ENCODE data around the gene ANGPTL2.

ANGPTL2 gene

GRCh38 chr9:127056446-127056845, 66.0 kb downstream of the ANGPTL2 start:
- H3K9ac ChIP-seq (ENCODE audit: low read length): no peak overlapping the region
- H3K9me3 ChIP-seq (ENCODE audit: control insufficient read depth, low read depth, low read length): no peaks in the 10 kb centered on the region
- no peak overlapping the region for H3K27ac ChIP-seq (ENCODE audit: low read length)

GRCh38 chr9:127055745-127056402, 66.6 kb downstream of the ANGPTL2 start:
- Histone ChIP-seq H3K4me1 (ENCODE audit: control insufficient read depth, low read depth, low read length) (no peaks in the 10 kb centered on the region), H3K27ac (ENCODE audit: low read length) (no peak overlapping the region), H3K36me3 (ENCODE audit: control insufficient read depth, low read depth, low read length) (no peaks in the 10 kb centered on the region), H3K27me3 (ENCODE audit: control insufficient read depth, insufficient read depth, low read length) (no peaks in the 10 kb centered on the region), H3K4me3 (ENCODE audit: low read length) (no peak overlapping the region), H3K9ac (ENCODE audit: low read length) (no peak overlapping the region), H3K9me3 (ENCODE audit: control insufficient read depth, low read depth, low read length) (no peaks in the 10 kb centered on the region)

More at GRCh38 chr9:127056446-127056845, 66.0 kb downstream of the ANGPTL2 start:
- Histone ChIP-seq H3K4me1 (ENCODE audit: control insufficient read depth, low read depth, low read length) (no peaks in the 10 kb centered on the region), H3K27me3 (ENCODE audit: control insufficient read depth, insufficient read depth, low read length) (no peaks in the 10 kb centered on the region), H3K36me3 (ENCODE audit: control insufficient read depth, low read depth, low read length) (no peaks in the 10 kb centered on the region), H3K4me3 (ENCODE audit: low read length) (no peak overlapping the region)

- Histone ChIP-seq H3K36me3 (ENCODE audit: control insufficient read depth, low read depth, low read length) (no peaks in the 10 kb centered on the region), H3K4me1 (ENCODE audit: control insufficient read depth, low read depth, low read length) (no peaks in the 10 kb centered on the region), H3K27ac (ENCODE audit: low read length) (no peak overlapping the region), H3K9me3 (ENCODE audit: control insufficient read depth, low read depth, low read length) (no peaks in the 10 kb centered on the region), H3K27me3 (ENCODE audit: control insufficient read depth, insufficient read depth, low read length) (no peaks in the 10 kb centered on the region), H3K4me3 (ENCODE audit: low read length) (no peak overlapping the region), H3K9ac (ENCODE audit: low read length) (no peak overlapping the region)
Measured at GRCh38 chr9:127053960-127054359, 68.5 kb downstream of the ANGPTL2 start.

GRCh38 chr9:127053057-127053821, 69.2 kb downstream of the ANGPTL2 start:
- Histone ChIP-seq H3K9ac (ENCODE audit: low read length) (no peak overlapping the region), H3K4me1 (ENCODE audit: control insufficient read depth, low read depth, low read length) (no peaks in the 10 kb centered on the region), H3K4me3 (ENCODE audit: low read length) (no peak overlapping the region), H3K27ac (ENCODE audit: low read length) (no peak overlapping the region), H3K27me3 (ENCODE audit: control insufficient read depth, insufficient read depth, low read length) (no peaks in the 10 kb centered on the region), H3K36me3 (ENCODE audit: control insufficient read depth, low read depth, low read length) (no peaks in the 10 kb centered on the region), H3K9me3 (ENCODE audit: control insufficient read depth, low read depth, low read length) (no peaks in the 10 kb centered on the region)

GRCh38 chr9:127051881-127052595, 70.4 kb downstream of the ANGPTL2 start:
- no peak overlapping the region for H3K9ac ChIP-seq (ENCODE audit: low read length)
- no peaks in the 10 kb centered on the region for H3K36me3 ChIP-seq (ENCODE audit: control insufficient read depth, low read depth, low read length)
- no peaks in the 10 kb centered on the region for H3K9me3 ChIP-seq (ENCODE audit: control insufficient read depth, low read depth, low read length)

GRCh38 chr9:127050591-127051001, 71.8 kb downstream of the ANGPTL2 start:
- no peak overlapping the region for H3K27ac ChIP-seq (ENCODE audit: low read length)
- H3K9me3 ChIP-seq (ENCODE audit: control insufficient read depth, low read depth, low read length): no peaks in the 10 kb centered on the region
- H3K27me3 ChIP-seq (ENCODE audit: control insufficient read depth, insufficient read depth, low read length): no peaks in the 10 kb centered on the region
- H3K4me1 ChIP-seq (ENCODE audit: control insufficient read depth, low read depth, low read length): no peaks in the 10 kb centered on the region
- no peak overlapping the region for H3K4me3 ChIP-seq (ENCODE audit: low read length)
- no peaks in the 10 kb centered on the region for H3K36me3 ChIP-seq (ENCODE audit: control insufficient read depth, low read depth, low read length)
- no peak overlapping the region for H3K9ac ChIP-seq (ENCODE audit: low read length)

More at GRCh38 chr9:127051881-127052595, 70.4 kb downstream of the ANGPTL2 start:
- H3K27me3 ChIP-seq (ENCODE audit: control insufficient read depth, insufficient read depth, low read length): no peaks in the 10 kb centered on the region
- H3K4me3 ChIP-seq (ENCODE audit: low read length): no peak overlapping the region
- no peaks in the 10 kb centered on the region for H3K4me1 ChIP-seq (ENCODE audit: control insufficient read depth, low read depth, low read length)
- no peak overlapping the region for H3K27ac ChIP-seq (ENCODE audit: low read length)

- H3K27ac ChIP-seq (ENCODE audit: low read length): no peak overlapping the region
- no peak overlapping the region for H3K4me3 ChIP-seq (ENCODE audit: low read length)
Measured at GRCh38 chr9:127050152-127050551, 72.3 kb downstream of the ANGPTL2 start.

GRCh38 chr9:127049581-127049980, 72.9 kb downstream of the ANGPTL2 start:
- H3K27ac ChIP-seq (ENCODE audit: low read length): no peak overlapping the region
- no peak overlapping the region for H3K9ac ChIP-seq (ENCODE audit: low read length)
- H3K4me1 ChIP-seq (ENCODE audit: control insufficient read depth, low read depth, low read length): no peaks in the 10 kb centered on the region
- no peaks in the 10 kb centered on the region for H3K27me3 ChIP-seq (ENCODE audit: control insufficient read depth, insufficient read depth, low read length)
- no peaks in the 10 kb centered on the region for H3K9me3 ChIP-seq (ENCODE audit: control insufficient read depth, low read depth, low read length)
- H3K4me3 ChIP-seq (ENCODE audit: low read length): no peak overlapping the region
- no peaks in the 10 kb centered on the region for H3K36me3 ChIP-seq (ENCODE audit: control insufficient read depth, low read depth, low read length)

More at GRCh38 chr9:127050152-127050551, 72.3 kb downstream of the ANGPTL2 start:
- H3K9me3 ChIP-seq (ENCODE audit: control insufficient read depth, low read depth, low read length): no peaks in the 10 kb centered on the region
- no peaks in the 10 kb centered on the region for H3K36me3 ChIP-seq (ENCODE audit: control insufficient read depth, low read depth, low read length)
- H3K4me1 ChIP-seq (ENCODE audit: control insufficient read depth, low read depth, low read length): no peaks in the 10 kb centered on the region
- no peak overlapping the region for H3K9ac ChIP-seq (ENCODE audit: low read length)
- no peaks in the 10 kb centered on the region for H3K27me3 ChIP-seq (ENCODE audit: control insufficient read depth, insufficient read depth, low read length)

GRCh38 chr9:127049044-127049443, 73.4 kb downstream of the ANGPTL2 start:
- Histone ChIP-seq H3K4me1 (ENCODE audit: control insufficient read depth, low read depth, low read length) (no peaks in the 10 kb centered on the region), H3K9ac (ENCODE audit: low read length) (no peak overlapping the region), H3K4me3 (ENCODE audit: low read length) (no peak overlapping the region), H3K27me3 (ENCODE audit: control insufficient read depth, insufficient read depth, low read length) (no peaks in the 10 kb centered on the region), H3K9me3 (ENCODE audit: control insufficient read depth, low read depth, low read length) (no peaks in the 10 kb centered on the region), H3K36me3 (ENCODE audit: control insufficient read depth, low read depth, low read length) (no peaks in the 10 kb centered on the region), H3K27ac (ENCODE audit: low read length) (no peak overlapping the region)

GRCh38 chr9:127047971-127048370, 74.5 kb downstream of the ANGPTL2 start:
- Histone ChIP-seq H3K9ac (ENCODE audit: low read length) (no peak overlapping the region), H3K4me3 (ENCODE audit: low read length) (no peak overlapping the region), H3K9me3 (ENCODE audit: control insufficient read depth, low read depth, low read length) (no peaks in the 10 kb centered on the region), H3K36me3 (ENCODE audit: control insufficient read depth, low read depth, low read length) (no peaks in the 10 kb centered on the region), H3K4me1 (ENCODE audit: control insufficient read depth, low read depth, low read length) (no peaks in the 10 kb centered on the region), H3K27me3 (ENCODE audit: control insufficient read depth, insufficient read depth, low read length) (no peaks in the 10 kb centered on the region), H3K27ac (ENCODE audit: low read length) (no peak overlapping the region)

GRCh38 chr9:127045148-127045547, 77.3 kb downstream of the ANGPTL2 start:
- Histone ChIP-seq H3K9me3 (ENCODE audit: control insufficient read depth, low read depth, low read length) (no peaks in the 10 kb centered on the region), H3K9ac (ENCODE audit: low read length) (no peak overlapping the region), H3K27ac (ENCODE audit: low read length) (no peak overlapping the region), H3K27me3 (ENCODE audit: control insufficient read depth, insufficient read depth, low read length) (no peaks in the 10 kb centered on the region), H3K36me3 (ENCODE audit: control insufficient read depth, low read depth, low read length) (no peaks in the 10 kb centered on the region), H3K4me1 (ENCODE audit: control insufficient read depth, low read depth, low read length) (no peaks in the 10 kb centered on the region), H3K4me3 (ENCODE audit: low read length) (no peak overlapping the region)

Data from iPS-18a (cell line).